CD4-positive, alpha-beta T cell treated with Interleukin-6 at 100 ng/mL for 8 hours (primary cell): ENCODE results near the gene RNF213.

Experiments
- DNase-seq: peaks from one replicate; pipeline ENCODE4 v3.0.0-alpha.2; 2020; ENCODE audit warnings: mixed read lengths, low spot score

The RNF213 gene

GRCh38 chr17:80372922-80373570 lies 112.4 kb downstream of the RNF213 start:
- DNase-seq: no peak

DNA sequence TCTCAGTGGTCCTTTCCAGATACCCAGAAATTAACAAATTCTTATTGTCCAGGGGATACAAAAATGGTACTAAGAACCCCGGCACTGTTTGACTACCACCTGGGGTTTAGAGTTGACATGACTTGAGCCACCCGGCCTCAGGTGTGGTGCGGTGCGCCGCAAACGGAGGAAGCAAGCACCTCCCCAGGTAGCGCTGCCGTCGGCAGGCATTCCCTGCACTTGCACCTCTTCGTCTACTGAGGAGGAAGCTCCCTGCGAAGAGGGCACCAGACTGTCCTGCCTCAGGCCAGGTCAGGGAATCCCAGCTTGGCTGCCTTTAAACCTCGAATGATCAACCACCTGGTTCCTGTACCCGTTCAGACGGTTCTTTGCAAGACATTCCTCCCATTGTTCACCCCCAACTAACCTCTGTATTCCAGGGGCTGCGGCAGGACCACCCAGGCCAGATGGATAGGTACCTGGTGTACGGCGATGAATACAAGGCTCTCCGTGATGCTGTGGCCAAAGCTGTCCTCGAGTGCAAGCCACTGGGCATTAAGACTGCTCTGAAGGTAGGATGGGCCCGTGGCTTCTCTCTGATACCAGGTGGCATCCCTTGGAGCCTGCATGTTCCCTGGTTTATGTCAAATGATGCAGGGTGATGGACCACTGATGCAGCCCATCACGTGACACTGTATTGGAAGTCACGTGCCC lies 113.5 kb downstream of the RNF213 start:
- no peak for DNase-seq

- DNase-seq: no peak
These were observed 114.3 kb downstream of the RNF213 start for GRCh38 chr17:80374732-80375585.

- no peak for DNase-seq
These were observed 115.9 kb downstream of the RNF213 start for GRCh38 chr17:80376531-80376930.

GRCh38 chr17:80377798-80378197 lies 117.1 kb downstream of the RNF213 start:
- DNase-seq: no peak

GRCh38 chr17:80379348-80379747 lies 118.7 kb downstream of the RNF213 start:
- DNase-seq: no peak

- DNase-seq: no peak
These were observed 119.4 kb downstream of the RNF213 start for GRCh38 chr17:80380068-80380467.

DNA sequence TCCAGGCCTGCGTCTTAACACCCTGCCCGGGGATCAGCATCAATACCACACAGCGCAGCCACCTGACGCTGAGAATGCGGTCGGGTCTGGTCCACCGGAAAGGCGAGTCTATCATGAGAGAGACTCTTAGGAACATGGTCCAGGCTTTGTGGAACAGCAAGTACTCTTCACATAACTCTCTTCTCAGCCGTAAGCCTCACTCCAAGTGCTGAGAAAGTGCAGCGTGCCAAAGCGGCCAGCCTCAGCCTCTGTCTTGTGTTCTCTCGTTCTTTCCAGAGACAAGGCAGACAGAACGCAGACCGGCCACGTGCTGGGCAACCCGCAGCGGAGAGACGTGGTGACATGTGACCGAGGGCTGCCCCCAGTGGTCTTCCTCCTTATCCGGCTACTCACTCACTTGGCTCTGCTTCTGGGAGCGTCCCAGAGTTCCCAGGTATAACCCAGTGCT lies 119.9 kb downstream of the RNF213 start:
- DNase-seq: no peak

GRCh38 chr17:80381416-80381923 lies 120.8 kb downstream of the RNF213 start:
- DNase-seq: no peak

DNA sequence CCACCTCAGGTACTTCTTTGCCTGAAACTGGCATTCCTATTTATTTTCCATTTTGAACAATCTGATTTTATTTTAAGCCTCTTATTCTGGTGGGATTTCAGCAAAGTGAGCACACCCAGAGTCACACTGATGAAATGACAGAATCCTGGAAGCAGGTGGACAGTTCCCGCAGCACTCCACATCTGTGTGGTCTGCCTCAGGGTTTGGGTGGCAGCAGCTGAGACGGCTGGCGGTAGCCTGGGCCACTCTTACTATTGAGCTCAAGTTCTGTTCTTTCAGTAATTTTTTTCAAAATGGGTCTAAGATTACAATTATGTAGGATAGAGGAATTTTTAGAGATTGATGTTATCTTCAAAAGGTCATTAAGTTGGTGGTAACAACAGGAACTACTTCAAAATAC lies 121.8 kb downstream of the RNF213 start:
- no peak for DNase-seq

- no peak for DNase-seq
These were observed 122.3 kb downstream of the RNF213 start for GRCh38 chr17:80382956-80383355.

- DNase-seq: no peak
These were observed 123.7 kb downstream of the RNF213 start for GRCh38 chr17:80384078-80384960.

- DNase-seq: no peak
These were observed 124.4 kb downstream of the RNF213 start for GRCh38 chr17:80385046-80385445.

GRCh38 chr17:80386341-80386740 lies 125.7 kb downstream of the RNF213 start:
- no peak for DNase-seq

- no peak for DNase-seq
These were observed 126.4 kb downstream of the RNF213 start for GRCh38 chr17:80387071-80387470.

DNA sequence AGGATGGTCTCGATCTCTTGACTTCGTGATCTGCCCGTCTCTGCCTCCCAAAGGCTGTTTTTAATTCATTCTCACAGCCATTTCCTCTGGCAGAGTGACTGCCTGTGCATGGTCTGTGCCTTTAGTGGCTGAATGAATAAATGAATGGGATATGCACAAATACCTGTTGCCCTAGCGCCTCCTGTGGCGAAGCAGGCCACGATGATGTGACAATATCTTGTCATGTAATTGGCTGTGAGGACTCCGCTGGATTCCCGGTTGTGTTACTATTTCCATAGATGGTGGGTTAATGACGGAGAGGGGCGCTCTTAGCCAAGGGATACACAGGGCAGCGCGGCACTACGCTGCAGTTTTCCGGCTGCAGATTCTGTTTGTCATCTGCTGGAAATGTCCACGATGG lies 127.5 kb downstream of the RNF213 start:
- no peak for DNase-seq

DNA sequence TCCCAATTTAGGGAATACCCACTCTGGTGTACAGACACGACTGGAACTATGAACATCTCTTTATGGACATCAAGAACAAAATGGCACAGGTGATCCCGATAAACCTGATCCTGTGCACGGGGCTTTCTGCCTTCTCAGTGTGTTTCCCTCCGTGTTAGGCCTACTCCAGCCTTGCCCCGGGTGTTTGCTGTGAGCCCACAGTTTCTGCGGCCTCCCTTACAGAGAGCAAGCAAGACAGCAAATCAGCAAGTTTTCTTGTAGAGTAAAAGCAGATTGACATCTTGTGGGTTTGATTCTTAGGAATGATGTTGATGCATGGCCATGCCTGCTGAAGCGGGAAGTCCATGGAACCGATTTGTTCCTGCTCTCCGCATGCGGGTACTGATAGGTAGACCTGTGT lies 127.9 kb downstream of the RNF213 start:
- DNase-seq: no peak

DNA sequence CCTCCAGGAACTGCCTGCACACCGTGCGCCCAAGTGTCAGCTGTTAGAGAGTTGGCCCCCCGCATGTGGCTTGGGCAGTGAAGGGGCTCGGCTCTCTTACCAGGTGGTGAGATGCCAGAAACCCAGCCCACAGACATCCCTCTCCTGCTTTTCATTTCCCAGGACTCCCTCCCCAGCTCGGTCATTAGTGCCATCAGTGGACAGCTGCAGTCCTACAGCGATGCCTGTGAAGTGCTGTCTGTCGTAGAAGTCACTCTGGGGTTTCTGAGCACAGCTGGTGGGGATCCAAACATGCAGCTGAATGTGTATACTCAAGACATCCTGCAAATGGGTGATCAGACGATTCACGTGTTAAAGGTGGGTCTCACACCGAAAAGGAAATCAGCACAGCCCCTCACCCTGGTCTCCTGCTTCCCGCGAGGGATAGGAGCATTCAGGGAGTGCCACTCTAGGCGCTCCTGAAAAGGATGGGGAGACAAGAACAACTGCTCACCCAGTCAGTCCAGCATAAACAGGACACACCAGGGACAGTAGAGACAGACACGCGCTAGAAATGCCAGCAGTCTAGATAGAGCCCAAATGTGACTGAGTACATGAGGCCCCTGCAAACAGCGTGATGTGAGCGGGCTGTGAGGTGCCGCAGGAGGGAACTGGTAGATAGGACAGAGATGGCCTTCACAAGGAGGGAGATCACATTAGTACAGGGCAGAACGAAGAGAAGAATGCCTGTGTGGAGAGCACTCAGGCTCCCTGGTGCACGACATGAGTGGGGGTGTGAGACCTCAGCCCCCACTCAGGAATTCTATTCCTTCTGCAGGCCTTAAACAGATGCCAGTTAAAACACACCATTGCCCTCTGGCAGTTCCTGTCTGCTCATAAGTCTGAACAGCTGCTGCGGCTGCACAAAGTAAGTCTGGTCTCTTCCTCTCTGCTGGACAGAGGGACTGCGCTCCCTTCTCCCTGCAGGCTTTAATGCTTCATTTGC lies 128.7 kb downstream of the RNF213 start:
- DNase-seq: no peak

DNA sequence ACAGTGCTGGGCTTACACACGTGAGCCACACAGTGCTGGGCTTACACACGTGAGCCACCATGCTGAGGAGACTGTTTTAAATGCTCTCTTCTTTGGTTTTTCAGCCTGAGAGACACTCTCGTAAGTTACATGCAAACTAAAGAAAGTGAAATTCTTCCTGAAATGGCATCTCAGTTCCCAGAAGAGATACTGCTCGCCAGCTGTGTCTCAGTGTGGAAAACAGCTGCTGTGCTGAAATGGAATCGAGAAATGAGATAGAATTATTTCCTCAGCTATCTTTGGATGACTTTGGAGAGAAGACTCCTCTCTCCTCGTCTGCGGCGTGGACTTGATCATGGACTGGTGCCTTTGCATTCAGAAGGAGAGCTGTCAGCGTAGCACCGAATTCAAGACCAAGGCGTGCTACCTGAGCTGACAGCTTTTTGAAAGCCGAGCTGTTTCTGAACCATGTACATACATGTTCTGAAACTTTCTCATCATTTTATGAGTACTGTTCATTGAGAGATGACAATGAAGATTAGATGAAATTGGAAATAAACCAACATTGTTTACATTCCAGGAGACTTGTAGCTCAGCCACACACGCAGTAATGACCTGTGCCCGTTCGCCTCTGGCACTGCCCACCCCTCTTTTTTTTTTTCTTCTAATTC lies 132.7 kb downstream of the RNF213 start:
- DNase-seq: no peak

- DNase-seq: no peak
These were observed 133.3 kb downstream of the RNF213 start for GRCh38 chr17:80393961-80394360.
